Activated CD4-positive, alpha-beta T cell treated with anti-CD3 and anti-CD28 coated beads for 4 hours (primary cell): Measurements from ENCODE around the gene HECTD2.
"Not testable (repeated sequence)": the region's sequence is repeated elsewhere in the genome, so short reads cannot be mapped to it uniquely, and the experiment has no call there.

Source experiments
- DNase-seq, 2 donors: peaks; one replicate each; pipeline ENCODE4 v3.0.0-alpha.2; 2020

Gene HECTD2

DNA sequence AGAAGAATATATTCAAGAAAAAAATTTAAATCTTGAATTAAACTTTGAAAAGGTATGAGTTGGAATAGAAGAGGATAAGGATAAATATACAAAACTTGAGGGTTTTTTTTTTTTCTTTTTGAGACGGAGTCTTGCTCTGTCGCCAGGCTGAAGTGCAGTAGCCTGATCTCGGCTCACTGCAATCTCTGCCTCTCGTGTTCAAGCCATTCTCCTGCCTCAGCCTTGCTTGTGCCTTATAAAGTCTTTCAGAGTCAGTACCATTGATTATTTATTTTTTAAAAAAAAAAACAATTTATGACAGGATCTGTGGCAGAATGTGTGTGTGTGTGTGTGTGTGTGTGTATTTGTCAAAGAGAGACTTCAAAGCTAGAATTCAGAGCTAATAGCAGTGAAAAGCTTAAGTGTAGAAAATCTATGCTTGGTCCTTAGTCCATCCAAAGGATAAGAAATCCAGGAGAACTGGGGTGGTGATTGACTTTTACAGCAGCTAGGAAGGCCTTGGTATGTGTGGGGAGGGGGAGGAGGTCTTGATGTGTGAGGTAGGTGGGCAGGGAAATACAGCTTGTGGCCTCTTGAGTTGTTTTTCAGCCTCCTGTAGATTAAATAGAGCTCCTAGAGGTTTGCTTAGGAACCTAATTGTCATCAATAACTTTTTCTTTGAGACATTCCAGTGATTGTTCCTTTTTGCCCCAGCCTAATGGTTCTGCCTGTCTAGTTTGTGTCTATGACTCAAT, 2.4 kb downstream of the HECTD2 start:
- no peak for DNase-seq

DNA sequence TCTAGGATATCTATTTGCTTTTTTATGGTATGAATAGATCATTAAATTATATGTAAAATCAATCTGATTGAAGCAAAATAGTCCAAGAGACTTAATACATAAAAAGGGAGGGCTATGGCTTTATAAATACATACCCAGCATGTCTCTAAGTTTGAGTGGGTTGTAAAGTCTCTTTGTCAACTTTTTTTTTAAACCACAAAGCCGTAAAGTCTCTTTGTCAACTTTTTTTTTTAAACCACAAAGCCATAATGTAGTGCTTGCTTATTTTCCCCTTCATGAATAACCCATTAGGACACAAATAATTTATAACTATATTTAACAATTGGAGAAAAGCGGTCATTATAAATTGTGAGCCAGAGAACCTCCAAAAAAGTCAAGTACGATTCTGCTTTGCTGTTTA, 5.7 kb downstream of the HECTD2 start:
- no peak for DNase-seq

DNA sequence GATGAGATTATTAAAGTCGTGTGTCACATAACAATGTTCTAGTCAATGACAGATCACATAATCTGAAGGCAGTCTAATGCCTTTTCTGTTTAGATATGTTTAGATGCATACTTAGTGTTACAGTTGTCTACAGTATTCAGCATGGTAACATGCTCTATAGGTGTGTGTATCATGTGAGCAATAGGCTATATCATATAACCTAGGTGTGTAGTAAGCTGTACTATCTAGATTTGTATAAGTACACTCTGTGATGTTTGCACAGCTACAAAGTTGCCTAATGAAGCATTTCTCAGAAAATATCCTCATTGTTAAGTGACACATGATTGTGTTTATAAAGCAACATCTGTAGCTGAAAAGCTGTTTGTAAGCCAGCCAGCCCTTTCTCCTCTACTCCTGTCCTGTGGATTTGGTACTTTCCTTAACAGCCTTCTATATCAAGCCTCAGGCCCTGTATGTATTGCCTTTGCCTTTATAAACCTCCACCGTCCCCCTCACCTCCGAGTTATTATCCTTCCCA, 6.3 kb downstream of the HECTD2 start:
- no peak for DNase-seq

DNA sequence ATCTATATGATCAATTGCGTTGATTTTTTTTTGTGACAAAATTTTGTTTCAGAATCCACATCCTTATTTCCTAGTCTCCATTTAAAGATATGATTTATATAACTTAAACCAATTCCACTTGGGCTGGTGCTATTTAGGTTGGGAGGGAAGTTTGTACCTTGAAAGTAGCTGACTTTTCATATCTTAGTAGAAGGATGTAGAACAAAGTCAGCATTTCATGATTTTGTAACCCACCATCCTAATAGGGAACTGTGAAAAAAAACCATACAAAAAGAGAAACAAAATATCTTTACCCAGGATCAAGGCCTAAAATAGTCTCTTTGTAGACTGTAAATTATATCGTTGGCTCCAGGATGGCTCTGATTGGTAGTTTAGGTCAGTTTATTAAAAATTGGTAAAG, 8.3 kb downstream of the HECTD2 start:
- no peak for DNase-seq

DNA sequence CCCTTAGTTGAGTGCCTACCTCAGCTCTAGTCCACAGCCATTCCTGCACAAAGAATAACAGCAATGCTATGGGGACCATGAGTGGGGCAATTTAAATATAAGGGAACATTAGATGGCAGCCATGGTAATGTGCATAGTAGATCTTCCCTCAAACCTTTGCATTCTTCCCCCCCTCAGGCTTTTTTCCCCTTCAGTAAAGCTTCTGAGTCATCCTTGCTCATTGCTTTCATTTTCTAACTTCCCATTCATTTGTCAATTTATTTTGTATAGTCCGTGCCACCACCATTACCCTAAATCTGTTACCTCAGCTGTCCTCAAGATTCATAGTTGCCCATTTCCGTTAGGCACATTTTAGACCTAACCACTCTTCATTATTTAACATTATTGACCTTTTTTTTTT, 10.7 kb downstream of the HECTD2 start:
- DNase-seq = no peak

DNA sequence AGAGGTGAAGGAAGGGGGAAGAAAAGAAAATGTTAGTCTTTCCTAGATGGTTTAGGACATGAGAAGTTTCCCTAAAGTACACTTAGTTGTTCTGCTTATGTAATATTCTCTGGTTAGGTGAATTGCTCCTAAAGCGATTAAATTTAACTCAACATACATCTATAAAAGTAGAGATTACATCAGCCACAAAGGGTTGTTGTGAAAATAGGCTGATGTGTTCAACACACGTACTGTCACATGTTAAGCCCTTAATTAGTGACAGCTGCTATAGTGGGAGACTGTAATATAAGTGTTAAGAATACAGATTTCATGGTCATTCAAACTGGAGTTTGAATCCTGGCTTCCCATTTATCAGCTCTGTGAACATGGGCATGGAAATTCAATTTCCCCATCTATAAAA, 12.8 kb downstream of the HECTD2 start:
- DNase-seq = no peak

DNA sequence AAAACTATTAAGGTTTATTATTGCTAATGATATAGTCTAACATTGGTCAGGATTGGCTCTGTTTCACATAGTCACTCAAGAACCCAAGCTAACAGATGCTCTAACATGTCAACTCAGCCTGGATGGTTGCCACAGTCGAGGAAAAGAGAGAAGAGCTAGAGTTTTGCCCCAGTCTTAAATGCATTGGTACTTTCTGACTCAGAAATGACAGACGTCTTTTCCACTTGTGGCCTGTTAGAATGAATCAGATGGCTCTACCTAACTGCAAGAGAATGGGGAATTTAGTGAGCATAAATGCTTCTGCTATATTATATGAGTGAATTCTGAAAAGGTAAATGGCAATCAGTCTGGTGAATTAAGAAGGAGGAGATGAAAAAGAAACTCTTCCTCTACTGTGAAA, 13.9 kb downstream of the HECTD2 start:
- DNase-seq = no peak

DNA sequence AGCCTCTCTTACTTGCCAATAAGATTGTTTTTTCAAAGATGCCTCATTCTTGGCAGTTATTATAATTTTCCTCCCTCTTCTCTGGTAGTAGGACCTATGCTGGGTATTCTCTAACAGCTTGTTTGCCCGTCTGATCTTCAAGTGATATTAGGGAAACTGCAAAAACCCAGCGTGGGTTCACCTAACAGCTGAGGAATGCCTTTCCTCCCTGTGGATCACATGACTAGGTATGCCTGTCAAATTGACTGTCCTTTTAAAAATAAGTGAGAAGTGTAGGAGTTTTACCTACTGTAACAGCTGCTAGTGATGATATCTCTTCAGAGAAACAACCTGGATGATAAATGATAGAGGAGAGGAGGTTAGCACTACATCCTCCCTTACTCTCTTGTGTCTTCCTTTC, 22.0 kb downstream of the HECTD2 start:
- DNase-seq = no peak

DNA sequence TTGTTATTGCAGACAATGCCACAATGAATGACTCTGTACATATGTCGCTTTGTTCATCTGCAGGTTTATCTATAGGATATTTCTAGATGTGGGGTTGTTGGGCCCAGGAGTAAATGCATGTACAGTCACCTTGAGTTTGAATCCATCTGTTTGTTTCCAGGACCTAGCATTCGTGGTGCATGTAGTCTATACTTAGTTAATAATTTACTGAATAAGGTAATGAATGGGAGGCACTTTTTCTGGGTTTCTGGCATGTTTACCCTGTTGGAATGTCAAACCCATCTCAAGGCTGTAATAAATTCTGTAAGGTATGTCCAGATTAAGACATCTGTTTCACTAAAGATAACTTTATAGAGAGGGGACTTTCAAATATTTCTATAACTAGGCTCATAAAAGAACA, 23.5 kb downstream of the HECTD2 start:
- no peak for DNase-seq

DNA sequence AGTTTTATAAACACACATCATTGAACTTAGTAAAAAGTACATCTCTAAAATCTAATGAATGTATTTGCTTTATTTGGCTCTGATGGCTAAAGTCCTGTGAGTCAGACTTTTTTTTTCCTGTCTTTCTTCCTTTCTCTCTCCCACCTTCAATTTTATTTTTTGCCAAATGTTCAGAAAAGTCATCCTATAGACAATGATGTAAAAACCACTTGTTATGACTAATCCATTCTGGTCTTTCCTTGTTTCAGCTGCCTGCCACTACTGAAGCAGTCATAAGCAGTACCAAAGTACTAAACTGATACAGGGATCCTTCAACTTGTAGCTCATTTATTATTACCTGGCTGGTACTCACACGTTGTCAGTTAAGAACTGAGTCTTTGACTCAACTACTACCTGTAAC, 23.9 kb downstream of the HECTD2 start:
- no peak for DNase-seq

DNA sequence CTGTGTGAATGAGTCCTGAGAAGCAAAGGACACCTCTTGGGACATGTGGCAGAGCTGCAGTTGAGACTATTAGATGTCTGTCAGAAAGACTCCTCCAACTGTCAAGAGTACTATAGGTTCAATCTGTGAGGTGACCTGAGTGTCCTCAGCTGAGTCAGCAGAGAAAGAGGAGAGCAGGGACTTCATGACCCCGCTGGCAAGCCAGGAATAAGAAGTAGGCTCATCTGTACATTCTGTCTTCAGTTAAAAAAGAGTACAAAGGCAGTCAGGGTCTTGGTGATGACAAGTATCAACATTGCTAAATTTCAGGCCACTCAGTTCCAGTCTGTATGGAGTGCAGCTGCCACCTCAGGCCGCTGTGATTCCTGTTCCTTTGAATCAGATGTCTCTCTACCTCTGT, 25.1 kb downstream of the HECTD2 start:
- no peak for DNase-seq

DNA sequence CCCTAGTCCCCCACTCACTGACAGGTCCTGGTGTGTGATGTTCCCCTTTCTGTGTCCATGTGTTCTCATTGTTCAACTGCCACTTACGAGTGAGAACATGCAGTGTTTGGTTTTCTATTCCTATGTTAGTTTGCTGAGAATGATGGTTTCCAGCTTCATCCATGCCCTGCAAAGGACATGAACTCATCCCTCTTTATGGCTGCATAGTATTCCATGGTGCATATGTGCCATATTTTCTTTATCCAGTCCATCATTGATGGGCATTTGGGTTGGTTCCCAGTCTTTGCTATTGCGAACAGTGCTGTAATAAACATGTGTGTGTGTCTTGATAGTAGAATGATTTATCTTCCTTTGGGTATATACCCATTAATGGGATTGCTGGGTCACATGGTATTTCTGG, 28.1 kb downstream of the HECTD2 start:
- not testable (repeated sequence) for DNase-seq

DNA sequence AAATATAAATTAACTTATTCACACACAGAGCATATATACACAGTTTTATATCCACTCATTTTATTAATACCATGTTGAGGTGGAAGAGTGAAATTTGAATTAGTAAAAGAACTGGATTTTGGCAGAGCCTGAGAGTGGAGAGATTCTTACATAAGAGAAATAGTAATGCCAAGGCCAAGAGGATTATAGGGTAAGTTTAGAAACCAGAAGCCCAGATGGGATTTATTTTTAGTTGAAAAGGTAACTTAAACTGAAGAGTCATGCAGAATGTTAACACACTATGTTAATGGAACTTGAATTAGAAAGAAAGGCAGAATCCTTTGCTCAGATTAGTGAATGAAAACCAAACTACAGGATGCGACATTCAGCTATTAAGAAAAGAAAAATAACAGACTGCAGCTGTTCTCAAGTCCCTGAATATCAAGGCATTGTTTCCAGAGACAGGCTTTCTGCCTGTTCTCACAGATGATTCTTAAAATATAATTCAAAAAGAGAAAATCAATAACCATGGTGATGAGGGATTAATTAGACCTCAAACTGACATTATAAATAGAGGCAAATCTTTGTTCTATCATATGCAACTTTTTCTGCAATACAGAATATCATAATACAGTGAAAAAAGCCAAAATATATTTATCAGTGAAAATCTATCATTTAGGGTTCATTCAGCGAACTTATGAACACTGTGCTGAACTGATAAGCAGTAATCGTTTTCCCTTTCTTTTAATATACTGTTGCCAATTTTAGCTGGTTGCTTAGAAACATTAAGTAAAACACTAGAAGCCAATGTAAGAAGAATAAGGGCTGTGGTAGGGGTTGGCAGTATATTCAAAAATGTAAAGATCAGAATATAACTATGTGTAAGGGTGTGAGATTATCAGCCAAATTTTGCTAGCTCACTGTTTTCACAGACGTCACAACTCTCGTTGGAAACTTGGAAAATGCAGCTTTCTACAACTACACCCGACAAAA, 34.4 kb downstream of the HECTD2 start:
- DNase-seq = no peak

DNA sequence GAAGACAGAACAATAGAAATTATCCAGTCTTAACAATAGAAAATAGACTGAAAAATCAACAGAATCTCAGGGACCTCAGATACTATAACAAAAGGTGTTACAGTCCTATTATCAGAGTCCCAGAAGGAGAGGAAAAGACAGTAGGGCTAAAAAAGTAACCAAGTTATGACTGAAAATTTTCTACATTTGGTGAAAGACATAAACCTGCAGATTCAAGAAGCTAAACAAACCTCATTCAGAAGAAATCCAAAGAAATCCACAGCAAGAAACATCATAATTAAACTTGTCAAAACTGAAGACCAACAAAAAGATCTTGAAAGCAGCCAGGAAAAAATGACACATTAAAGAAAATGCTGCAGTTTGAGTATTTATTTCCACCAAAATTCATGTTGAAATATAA, 41.9 kb downstream of the HECTD2 start:
- DNase-seq = no peak

DNA sequence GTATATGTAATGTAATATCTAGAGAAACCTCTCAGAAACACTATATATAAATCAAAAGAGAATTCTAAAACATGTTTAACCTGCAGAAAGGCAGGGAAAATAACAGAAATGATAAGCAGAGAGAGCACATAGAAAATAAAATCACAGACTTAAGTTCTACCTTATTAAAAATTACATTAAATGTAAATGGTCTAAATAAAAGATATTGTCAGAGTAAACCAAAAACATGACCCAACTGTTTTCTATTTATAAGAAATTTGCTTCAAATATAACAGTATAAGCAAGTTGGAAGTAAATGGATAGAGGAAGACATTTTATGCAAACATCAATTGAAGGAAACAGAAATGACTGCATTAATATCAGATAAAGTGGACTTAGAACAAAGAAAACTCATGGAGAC, 43.4 kb downstream of the HECTD2 start:
- no peak for DNase-seq

DNA sequence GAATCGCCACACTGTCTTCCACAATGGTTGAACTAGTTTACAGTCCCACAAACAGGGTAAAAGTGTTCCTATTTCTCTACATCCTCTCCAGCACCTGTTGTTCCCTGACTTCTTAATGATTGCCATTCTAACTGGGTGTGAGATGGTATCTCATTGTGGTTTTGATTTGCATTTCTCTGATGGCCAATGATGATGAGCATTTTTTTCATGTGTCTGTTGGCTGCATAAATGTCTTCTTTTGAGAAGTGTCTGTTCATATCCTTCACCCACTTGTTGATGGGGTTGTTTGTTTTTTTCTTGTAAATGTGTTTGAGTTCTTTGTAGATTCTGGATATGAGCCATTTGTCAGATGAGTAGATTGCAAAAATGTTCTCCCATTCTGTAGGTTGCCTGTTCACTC, 45.0 kb downstream of the HECTD2 start:
- DNase-seq = not testable (repeated sequence)

DNA sequence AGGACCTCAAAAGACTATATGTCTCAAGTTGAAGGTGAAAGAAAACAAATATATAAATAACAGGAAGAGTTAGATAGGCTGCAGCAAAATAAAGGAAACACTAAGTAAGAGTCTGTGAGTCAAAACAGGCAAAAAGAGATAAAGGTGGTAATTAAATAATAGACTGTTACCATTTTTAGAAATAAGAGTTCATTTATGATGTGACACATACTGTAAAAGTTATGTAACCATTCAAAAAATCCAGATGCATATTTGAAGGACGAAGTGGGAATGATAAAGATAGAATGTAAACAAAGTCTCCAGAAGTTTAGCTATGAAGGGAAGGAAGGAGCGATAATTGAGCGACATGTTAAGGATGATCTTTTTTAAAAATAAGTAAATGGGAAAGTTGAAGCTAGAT, 50.5 kb downstream of the HECTD2 start:
- DNase-seq = no peak

DNA sequence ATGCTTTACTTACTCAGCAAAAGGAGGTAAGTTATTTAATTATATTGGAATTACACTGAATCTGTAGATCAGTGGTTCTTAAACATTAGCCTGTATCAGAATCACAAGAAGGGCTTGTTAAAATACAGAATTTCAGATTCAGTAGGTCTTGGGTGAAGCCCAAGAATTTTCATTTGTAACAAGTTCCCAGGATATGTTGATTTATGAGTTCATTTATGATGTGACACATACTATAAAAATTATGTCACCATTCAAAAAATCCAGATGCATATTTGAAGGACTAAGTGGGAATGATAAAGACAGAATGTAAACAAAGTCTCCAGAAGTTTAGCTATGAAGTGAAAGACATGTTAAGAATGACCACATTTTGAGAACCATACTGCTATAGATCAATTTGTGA, 52.3 kb downstream of the HECTD2 start:
- DNase-seq = no peak

DNA sequence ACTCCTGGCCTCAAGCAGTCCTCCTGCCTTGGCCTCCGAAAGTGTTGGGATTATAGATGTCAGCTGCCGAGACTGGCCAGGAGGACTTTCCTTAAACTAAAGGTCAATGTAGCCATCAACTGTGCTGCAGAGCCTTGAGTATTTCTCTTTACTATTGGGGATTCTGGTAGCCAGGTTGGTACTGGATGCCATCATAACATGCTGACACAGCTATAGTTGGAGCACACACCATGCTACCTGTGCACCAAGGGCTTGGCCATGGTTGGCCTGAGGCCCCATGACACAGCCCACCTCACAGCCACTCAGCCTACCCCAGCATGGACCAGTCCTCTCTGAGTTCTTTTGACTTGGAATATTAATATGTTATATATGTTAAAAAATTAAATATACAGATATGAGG, 54.4 kb downstream of the HECTD2 start:
- DNase-seq = no peak

DNA sequence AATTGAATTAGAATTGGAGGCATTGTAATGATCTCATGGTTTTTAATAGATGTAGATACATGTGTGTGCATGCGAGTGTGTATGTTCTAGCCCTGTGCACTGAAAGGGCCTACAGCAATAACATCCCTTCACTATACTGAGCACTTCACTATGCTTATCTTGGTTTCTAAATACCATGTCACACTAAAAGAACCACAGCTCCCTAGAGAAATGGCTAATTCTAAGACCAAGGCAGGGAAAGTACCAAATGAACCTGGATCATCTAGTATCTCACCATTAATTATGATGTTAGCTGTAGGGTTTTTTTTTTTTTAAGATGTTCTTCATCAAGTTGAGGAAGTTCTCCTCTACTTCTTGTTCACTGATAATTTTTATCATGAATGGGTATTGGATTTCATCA, 55.1 kb downstream of the HECTD2 start:
- DNase-seq = no peak

DNA sequence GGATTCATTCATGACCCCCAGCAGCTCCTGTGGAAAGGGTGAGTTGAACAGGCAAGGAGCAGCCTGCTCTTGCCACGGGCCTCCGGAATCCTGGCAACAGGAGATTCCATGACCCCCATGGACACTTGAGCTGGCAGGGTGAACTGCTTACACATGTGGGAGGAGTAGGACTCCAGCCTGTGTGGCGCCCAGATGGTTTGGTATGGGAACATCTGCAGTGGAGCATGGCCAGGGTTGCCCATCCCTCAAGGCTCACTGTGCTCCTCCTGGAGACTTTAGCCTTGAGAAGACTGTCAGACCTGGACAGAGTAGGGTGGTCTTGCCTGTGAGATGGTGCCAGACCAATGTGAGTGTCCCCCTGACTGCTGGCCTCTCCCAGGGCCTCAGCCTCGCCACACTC, 57.0 kb downstream of the HECTD2 start:
- no peak for DNase-seq

DNA sequence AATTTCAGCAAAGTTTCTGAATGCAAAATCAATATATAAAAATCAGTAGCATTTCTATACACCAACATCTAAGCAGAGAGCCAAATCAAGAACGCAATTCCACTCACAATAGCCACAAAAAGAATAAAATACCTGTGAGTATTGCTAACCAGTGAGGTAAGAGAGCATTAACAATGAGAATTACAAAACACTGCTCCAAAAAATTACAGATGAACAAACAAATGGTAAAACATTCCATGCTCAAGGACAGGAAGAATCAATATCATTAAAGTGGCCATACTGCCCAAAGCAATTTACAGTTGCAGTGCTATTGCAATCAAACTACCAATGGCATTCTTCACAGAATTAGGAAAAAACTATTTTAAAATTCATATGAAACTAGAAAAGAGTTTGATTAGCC, 61.5 kb downstream of the HECTD2 start:
- DNase-seq = no peak

DNA sequence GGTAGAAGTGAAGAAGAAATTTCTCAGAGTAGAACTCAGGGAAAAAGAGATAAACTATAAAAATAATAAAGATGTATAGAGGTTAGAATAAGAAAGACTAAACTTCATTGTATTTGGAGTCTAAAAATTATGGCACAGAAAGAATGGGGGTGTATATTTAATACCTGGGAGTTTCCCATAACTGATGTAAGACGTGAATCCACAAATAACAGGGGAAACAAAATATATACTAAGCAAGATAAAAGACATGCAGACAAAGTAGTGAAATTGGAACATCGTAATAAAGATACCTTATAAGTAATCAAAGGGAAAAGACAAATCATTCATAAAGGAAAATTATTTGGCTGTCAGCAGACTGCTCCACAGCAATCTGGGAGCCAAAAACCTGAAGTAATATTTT, 62.8 kb downstream of the HECTD2 start:
- no peak for DNase-seq

DNA sequence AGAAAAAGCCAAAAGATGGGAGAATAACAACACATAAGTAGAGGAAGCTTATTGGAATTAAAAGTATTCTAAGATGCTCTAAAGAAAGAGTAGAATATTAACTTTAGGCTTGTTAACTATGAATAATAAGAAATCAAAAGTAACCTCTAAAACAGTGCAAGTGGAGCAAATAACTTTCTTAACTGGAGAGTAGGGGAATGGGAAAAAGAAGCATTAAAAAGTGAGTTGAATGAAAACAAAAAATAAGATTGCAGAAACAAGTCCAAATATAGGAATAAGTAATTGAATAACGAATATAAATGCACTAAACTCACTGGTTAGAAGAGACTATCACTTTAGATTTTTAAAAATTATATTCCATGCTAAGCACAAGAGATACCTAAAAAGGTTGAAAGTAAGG, 63.9 kb downstream of the HECTD2 start:
- DNase-seq = no peak
